ENCODE results near the gene TMEM63C.

GRCh38 chr14:77303417-77304156 lies 122.0 kb downstream of the TMEM63C start:
- TF ChIP-seq EZH2 (IDR thresholded peaks at IDR 0.05; ENCODE audit: borderline replicate concordance, insufficient read depth, low read length, poor library complexity, severe bottlenecking): no peak
- TF ChIP-seq EP300 (conservative IDR thresholded peaks at IDR 0.05; ENCODE audit: poor library complexity, severe bottlenecking): no peak
- no peak for TF ChIP-seq CTCF (IDR thresholded peaks at IDR 0.05; ENCODE audit: poor library complexity, severe bottlenecking)

All from neural cell (in vitro differentiated cells).